GM19193 (cell line): ENCODE measurements around the gene CFAP100.

Experiments
- POLR2A ChIP-seq: IDR thresholded peaks from 4 replicates; pipeline ENCODE4 v1.6.1; 2011; ENCODE audit not compliant: insufficient read depth, insufficient read length; ENCODE audit errors: extremely low read depth

The CFAP100 gene

DNA sequence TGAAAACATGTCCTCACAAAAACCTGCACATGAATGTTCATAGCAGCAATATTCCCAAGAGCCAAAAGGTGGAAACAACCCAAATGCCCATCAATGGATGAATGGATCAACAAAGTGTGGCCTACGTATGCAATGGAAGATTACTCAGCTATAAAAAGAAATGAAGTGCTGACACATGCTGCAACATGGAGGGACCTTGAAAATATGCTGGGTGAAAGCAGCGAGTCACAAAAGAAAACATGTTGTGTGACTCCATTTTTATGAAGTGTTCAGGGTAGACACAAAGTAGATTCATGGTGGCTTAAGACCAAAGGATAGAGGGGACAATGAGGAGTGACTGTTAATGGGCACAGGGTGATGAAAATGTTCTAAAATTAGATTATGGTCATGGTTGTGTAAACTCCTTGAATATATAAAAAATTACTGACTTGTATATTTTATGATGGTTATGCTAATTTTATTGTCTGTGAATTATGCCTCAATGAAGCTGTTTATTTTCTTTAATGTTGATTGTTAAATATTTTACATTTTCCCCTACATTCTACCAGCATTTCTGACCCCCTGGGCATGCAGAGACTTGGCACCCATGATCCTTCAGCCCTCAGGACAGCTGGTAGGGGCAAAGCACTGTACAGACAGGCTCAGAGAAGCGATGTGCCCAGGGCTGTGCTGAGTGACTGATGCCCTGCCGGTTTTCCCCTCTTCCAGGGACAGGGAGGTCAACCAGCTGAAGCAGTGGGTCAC lies 37.8 kb downstream of the CFAP100 start:
- no peak for TF ChIP-seq POLR2A

DNA sequence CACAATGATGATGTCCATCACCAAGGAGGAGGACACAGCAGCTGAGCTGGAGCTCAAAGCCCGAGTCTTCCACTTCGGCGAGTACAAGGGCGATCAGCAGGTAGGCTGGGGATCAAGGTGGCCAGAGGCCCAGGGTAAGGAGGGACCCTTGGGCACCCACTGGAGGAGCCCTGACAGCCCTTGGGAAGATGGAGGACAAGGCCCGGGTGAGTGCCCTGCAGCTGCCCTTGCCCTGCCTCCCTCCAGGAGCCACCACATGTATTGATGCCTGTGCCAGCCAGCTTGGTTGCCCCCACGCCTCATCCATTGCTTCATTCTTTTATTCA lies 38.4 kb downstream of the CFAP100 start:
- TF ChIP-seq POLR2A, result no peak

GRCh38 chr3:126433496-126434263 lies 39.0 kb downstream of the CFAP100 start:
- TF ChIP-seq POLR2A, result no peak

- no peak for TF ChIP-seq POLR2A
Measured at GRCh38 chr3:126434264-126434590, 39.5 kb downstream of the CFAP100 start.

DNA sequence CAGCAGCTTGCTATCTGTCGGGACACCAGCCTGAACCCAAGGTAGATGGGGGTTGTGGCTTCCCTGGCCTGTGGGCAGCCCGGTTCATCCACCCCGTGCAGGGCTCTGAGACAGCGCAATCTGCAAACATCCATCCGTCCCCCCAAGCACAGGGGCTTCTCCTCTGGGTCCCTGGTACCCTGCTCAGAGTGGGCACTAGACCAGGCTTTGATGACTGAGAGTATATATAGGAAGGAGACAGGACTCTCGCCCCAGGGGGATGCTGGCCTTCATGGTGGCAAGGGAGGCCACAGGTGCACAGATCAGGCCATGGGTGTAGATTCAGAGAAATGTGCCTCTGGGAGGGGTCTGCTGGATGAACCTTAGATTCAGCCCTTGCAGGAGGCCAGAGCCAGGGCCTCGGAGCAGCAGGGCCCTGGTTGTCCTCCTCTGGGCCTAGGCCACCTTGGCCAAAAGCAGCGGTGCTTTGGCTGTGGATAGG lies 40.3 kb downstream of the CFAP100 start:
- TF ChIP-seq POLR2A, result no peak

GRCh38 chr3:126435456-126436315 lies 41.0 kb downstream of the CFAP100 start:
- no peak for TF ChIP-seq POLR2A

GRCh38 chr3:126436826-126437717 lies 42.4 kb downstream of the CFAP100 start:
- no peak for TF ChIP-seq POLR2A

- no peak for TF ChIP-seq POLR2A
Measured at GRCh38 chr3:126438186-126438585, 43.5 kb downstream of the CFAP100 start.

GRCh38 chr3:126438746-126439145 lies 44.0 kb downstream of the CFAP100 start:
- TF ChIP-seq POLR2A, result no peak

GRCh38 chr3:126439346-126439967 lies 44.7 kb downstream of the CFAP100 start:
- TF ChIP-seq POLR2A, result no peak

GRCh38 chr3:126439968-126440708 lies 45.4 kb downstream of the CFAP100 start:
- TF ChIP-seq POLR2A, result no peak

DNA sequence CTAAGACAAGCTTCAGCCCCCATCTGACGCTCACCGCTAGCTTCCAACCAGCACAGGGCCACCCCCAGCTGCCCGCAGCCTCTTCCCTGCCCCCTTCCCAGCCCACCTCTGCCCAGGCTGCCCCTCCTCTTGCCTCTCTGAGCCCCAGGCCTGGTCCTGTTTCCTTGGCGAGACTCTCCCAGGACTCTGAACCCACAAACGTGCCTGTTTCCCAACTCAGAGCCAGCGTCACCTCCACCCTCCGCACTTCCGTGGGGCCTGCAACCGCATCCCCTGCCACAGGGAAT lies 45.9 kb downstream of the CFAP100 start:
- no peak for TF ChIP-seq POLR2A

DNA sequence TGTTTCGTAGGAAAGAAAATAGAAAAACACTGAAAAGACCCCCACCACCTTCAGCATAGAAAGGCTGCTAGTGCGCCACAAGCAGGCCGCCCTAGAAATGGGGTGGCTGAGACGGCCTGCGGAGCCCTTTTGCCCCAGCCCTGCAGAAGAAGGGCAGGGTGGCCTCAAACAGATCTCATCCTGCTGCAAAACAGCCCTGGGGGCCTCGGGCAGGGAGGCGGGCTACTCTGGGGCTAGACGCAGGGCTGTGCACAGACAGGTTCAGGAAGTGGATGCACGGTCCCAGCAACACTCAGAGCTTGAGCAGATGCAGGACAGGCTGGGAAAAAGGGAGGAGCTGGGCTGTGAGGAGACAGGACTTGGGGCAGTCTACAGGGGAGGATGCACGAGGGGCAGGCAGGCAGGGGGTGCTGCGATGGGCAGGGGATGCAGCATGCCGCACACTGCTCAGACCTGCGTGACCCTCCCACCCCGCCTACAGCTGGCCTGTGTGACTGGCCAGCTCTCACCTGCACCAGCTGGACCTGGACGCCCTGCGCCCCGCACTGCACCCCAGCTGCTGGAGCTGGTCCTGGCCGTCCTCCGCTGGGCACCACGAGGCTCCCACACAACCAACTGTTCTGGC lies 46.7 kb downstream of the CFAP100 start:
- no peak for TF ChIP-seq POLR2A
